HK-2 (cell line): Measurements from ENCODE around the gene SUDS3.

Experiments used
- DNase-seq: peaks from one replicate; pipeline ENCODE4 v3.0.0-alpha.2; 2018; ENCODE audit not compliant: unreplicated experiment

The SUDS3 gene

GRCh38 chr12:118356809-118357256 lies 19.5 kb upstream of the SUDS3 start:
- no peak for DNase-seq

- DNase-seq = no peak
Observed at GRCh38 chr12:118357257-118358007, 18.9 kb upstream of the SUDS3 start.

GRCh38 chr12:118358008-118358359 lies 18.4 kb upstream of the SUDS3 start:
- no peak for DNase-seq

DNA sequence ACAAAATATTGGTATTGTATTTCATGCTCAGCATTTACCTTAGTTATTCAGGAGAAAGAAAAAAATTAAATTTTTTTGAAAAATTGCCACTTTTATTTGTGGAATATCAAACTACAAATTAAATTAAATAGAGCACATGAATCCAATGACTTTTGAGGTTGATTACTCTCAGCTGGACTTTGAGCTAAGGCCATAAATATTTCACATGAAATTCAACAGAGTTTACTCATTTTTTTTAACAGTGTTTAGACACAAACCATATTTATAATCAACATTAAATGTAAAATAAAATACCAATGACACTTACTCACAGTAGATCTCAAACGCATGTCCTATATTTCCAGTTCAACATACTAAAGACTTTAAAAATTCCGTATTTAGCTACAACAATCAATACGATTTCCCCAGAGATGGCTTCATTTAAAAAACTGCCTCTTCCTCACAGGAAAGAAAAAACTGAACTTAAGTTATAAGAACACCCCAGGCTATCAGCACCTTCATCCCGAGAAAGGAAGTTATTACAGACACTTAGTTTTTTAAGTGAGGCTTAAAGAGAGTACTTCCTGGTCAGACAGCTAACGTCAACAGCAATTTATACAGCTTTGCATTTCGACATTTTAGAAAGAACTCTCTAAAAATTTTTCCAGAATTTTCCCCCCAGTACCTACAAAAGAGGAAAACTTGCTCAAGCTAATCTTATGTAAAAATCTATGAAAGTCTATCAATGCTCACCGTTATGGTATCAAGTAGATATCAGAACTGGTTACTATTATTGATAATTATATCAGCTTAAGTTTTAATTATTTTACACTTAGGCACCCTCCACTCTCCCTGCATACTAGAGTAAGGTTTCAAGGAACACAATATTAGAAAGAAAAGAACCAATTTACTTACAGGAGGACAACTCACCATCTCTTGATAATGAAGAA lies 17.5 kb upstream of the SUDS3 start:
- no peak for DNase-seq

GRCh38 chr12:118359541-118359915 lies 16.8 kb upstream of the SUDS3 start:
- DNase-seq = no peak

- DNase-seq = no peak
Observed at GRCh38 chr12:118361092-118361404, 15.3 kb upstream of the SUDS3 start.

GRCh38 chr12:118361889-118362288 lies 14.5 kb upstream of the SUDS3 start:
- no peak for DNase-seq

GRCh38 chr12:118368821-118369220 lies 7.5 kb upstream of the SUDS3 start:
- DNase-seq = no peak

DNA sequence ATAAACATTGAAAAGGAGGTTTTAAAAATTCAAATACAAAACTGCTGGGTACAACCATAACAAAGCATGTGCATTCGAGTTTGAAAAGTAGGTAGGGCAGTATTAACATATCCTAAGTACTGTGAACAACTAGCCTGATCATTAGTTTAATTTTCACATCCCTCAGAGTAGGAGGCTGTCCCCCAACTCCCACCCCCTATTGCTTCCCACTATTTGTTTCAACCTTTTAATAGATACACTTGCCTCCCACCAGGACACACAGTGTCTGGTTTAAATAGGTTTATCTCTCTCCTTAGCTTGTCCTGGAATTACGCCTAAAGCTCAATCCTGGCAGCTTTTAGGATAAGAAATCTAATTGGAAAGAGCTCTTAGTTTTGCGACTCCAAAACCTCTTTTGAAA lies 5.8 kb upstream of the SUDS3 start:
- no peak for DNase-seq

DNA sequence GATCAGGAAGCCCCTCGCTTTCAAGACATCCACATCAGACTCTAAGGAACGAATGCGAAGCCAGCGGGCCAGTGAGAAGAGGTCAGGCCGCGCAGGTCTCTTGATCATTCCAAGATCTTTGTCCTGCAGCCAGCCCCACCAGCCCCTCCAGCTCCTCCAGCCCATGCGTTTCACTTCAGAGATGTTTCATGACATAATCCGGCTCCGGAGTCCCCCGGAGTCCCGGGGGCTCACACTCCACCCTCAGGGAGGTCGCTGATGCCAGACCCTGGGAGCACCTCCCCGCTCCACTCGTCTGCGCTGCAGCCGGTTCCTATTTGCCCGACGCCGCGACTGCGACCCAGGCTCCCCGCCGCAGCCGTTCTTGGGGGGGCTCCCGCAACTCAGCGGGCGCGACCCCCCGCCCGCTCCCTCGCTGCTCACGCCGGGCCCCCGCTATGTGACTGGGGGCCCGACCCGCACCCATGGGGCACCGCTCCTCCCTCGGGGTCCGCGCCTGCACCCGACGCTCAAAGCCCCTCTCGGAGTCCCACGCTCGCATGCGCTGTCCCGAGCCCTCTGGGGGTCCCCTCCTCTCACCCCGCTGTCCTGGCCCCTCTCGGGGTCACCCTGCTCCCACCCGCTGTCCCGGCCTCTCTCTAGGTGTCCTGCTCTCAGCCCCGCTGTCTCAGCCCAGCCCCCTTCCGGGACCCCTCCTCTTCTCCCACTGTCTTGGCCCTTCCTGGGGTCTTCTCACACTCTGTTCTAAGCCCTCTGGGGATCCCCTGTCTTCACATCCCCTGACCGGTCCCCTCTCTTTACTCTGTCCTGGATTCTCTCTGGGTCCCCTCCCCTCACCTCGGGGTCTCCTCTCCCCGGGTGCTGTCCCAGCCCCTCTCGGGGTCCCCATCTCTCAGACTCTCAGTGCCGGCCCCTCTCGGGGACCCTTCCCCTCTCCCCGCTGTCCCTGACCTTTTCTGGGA lies 4.8 kb upstream of the SUDS3 start:
- DNase-seq = peak; percentile 30

- DNase-seq = peak; percentile 99
Observed at GRCh38 chr12:118372541-118373495, 3.5 kb upstream of the SUDS3 start, which contains the start of gene TAOK3. Gene TAOK3, minus strand, starts transcription at chr12:118372907. Its CDS starts 117,340 bp downstream, at chr12:118255567.

- DNase-seq = no peak
Observed at GRCh38 chr12:118373616-118374015, 2.7 kb upstream of the SUDS3 start.

DNA sequence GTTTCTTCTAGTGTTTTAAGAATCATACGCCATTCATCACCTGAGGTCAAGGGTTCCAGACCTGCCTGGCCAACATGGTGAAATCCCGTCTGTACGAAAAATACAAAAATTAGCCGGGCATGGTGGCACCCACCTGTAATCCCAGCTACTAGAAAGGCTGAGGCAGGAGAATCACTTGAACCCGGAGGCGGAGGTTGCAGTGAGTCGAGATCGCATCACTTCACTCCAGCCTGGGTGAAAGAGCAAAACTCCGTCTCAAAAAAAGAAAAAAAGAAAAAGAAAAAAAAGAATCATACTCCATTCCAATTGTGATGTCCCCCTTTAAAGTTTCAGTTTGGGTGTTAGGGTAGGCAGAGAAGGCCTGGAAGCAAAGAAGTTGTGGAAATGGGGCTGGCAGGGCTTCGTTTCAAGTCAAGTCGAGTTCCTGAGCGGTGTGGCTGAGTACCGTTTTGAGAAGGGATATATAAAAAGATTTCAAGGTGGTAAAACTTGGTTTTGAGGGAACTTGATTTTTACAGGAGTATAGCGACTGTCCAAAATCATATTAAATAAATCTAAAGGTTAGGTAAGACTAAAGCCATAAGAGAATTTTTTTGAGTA lies 2.1 kb upstream of the SUDS3 start:
- DNase-seq = no peak

DNA sequence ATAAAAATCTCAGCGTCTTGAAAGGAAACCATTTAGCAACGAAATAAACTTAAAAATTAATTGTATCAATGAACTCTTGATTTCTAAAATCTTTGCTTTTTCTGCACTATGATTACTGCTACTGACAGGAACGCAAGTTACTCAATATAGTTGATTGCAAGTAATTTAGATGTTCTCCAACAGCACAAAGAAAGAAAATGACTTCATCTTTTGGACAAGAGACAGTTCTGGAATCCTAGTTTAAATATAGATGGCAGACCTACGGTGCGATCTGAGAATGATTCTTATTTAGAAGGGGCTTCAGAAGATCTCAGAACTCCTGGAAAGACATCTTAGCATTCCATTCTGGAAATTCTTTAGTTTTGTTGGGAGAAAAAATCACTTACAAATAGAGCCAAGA lies 1.4 kb upstream of the SUDS3 start:
- no peak for DNase-seq

- DNase-seq = no peak
Observed at GRCh38 chr12:118375348-118375747, 1.0 kb upstream of the SUDS3 start.

DNA sequence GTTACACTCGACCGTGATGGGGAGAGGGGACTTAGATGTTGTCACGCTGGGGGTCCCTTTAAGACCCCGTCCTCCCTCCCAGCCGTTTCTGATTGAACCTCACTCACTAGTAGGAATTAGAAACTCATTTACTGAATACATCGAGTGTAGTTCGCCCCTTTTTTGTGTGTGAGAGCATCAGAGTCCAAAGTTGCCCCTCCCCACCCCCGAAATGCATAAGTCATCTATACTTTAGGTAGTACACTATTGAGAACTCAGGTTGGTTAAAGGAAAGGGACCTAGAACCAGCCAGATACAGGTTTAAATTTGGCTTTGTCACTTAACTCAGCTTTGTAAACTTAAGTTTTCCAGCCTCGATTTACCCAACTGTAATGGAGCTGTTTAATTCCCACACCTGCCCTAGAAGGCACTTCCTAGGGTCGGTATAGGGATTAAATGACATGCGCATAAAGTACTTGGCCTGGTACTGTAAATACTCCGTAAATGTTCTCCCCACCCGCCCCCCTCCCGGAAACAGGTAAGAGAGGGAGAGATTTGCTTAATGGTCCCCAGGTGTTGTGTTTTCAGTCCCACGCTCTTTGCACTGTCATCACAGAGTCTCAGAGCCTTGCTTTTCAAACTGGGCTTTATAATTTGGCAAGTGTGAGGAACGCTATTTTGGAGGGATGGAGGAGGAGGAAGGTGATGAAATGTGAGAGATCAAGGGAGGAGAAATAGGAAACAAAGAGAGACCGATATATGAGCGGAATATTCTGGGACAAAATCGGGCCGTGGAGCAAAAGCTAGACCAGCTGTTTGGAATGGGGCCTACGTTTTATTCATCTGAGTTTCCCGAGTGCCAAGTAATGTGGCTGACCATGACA lies 897 bp downstream of the SUDS3 start:
- peak; percentile 7 for DNase-seq

DNA sequence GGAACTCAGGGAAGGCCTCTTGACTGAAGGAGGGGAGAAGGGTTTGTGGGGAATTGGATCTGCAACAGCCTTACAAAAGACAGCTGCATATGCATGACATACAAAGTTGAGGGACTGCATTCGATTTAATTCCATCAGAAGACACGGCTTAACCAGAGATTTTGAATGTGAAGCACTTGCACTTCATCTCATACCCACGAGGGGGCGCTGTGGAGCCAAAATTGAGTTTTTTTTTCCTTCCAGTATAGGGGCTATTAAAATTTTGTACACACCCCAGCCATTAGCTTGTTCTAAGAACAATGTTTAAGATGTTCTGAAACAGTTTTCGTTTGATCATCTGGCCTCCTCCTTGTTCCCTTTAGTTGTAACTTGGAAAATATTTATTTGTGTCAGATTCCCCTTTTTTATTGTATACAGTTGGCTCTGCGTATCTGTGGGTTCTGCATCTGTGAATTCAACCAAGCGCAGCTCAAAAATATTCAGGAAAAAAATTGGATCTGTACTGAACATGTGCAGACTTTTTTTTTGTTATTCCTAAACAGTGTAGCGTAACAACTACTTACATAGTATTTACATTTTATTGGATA lies 1.6 kb downstream of the SUDS3 start:
- DNase-seq = peak; percentile 77

- no peak for DNase-seq
Observed at GRCh38 chr12:118391424-118391823, 15.1 kb downstream of the SUDS3 start.

GRCh38 chr12:118391836-118392235 lies 15.5 kb downstream of the SUDS3 start:
- DNase-seq = no peak
